B cell (primary cell): ENCODE data around the gene QSOX2. TPM values are rescaled to one million over a fixed set of nuclear protein-coding genes. Genes with fewer than 3 reads are reported as not detected.

Source experiments
- ATAC-seq: fragments of 200-7000 bp; cut with Tn5 transposase; one replicate; pipeline ENCODE4 v1.10.0; 2021; ENCODE audit warnings: low read depth, mild to moderate bottlenecking, moderate number of reproducible peaks, moderate library complexity
- CTCF ChIA-PET: fragments of 350-600 bp; sonication (Branson Sonifier 250); formaldehyde crosslinking; loops from one replicate; lab custom pipeline; 2021; ENCODE audit warnings: antibody characterized with exemption, inconsistent platforms; lab: Charles Lee
- POLR2A ChIA-PET: fragments of 350-600 bp; sonication (Branson Sonifier 250); formaldehyde crosslinking; loops from one replicate; lab custom pipeline; 2021; ENCODE audit warnings: antibody characterized with exemption; lab: Charles Lee
- DNase-seq: peaks from one replicate; pipeline ENCODE4 v3.0.0; 2013
- H2AFZ ChIP-seq: 2 replicates; pipeline ENCODE4 v1.6.1; 2012; ENCODE audit warnings: mild to moderate bottlenecking, low read depth, low read length; ENCODE audit not compliant: insufficient read depth, poor library complexity, severe bottlenecking
- H3K27ac ChIP-seq, 2 donors: 1 replicate in 1 of 2; 2 replicates in 1 of 2; pipeline ENCODE4 v1.5.1; 2012 to 2013; ENCODE audit warnings: low read length in 2 of 2, mild to moderate bottlenecking in 2 of 2, moderate library complexity in 1 of 2
- H3K27me3 ChIP-seq, 4 experiments: fragments of 200-600 bp in 1 of 4; sonication (generic) in 1 of 4; replicated peaks in 1 of 4; 1 replicate in 2 of 4; 2 replicates in 2 of 4; pipeline versions ENCODE4 v1.6.1 to v1.7.0; 2013 to 2016; ENCODE audit warnings: low read length in 3 of 4, mild to moderate bottlenecking in 2 of 4, mixed read lengths in 1 of 4, moderate library complexity in 1 of 4; ENCODE audit not compliant: insufficient read depth in 4 of 4, control insufficient read depth in 3 of 4; ENCODE audit errors: control extremely low read depth in 1 of 4
- H3K36me3 ChIP-seq, 2 experiments: replicated peaks in 1 of 2; 1 replicate in 1 of 2; 2 replicates in 1 of 2; pipeline versions ENCODE4 v1.6.1 to v1.7.1; 2013; ENCODE audit warnings: low read length in 1 of 2; ENCODE audit not compliant: insufficient read depth in 2 of 2, control insufficient read depth in 1 of 2; ENCODE audit errors: control extremely low read depth in 1 of 2, extremely low read depth in 1 of 2
- H3K4me1 ChIP-seq, 2 donors: fragments of 200-600 bp in 1 of 2; sonication (generic) in 1 of 2; 1 replicate in 1 of 2; 2 replicates in 1 of 2; pipeline versions ENCODE4 v1.5.1 to v1.6.1; 2013 to 2017; ENCODE audit warnings: low read length in 2 of 2; ENCODE audit not compliant: control insufficient read depth in 2 of 2, insufficient read depth in 2 of 2
- H3K4me2 ChIP-seq: replicated peaks from 2 replicates; pipeline ENCODE3; 2012; ENCODE audit warnings: mild to moderate bottlenecking, low read depth, low read length; ENCODE audit not compliant: poor library complexity, severe bottlenecking
- H3K4me3 ChIP-seq, 5 experiments: fragments of 200-600 bp in 1 of 5; sonication (generic) in 1 of 5; 1 replicate in 3 of 5; 2 replicates in 2 of 5; pipeline versions ENCODE4 v1.5.1 to v1.7.0; 2011 to 2016; ENCODE audit warnings: low read length in 4 of 5, mild to moderate bottlenecking in 4 of 5, low read depth in 2 of 5, control low read depth in 1 of 5, moderate library complexity in 1 of 5; ENCODE audit not compliant: insufficient read depth in 1 of 5; ENCODE audit errors: control extremely low read depth in 1 of 5, extremely low read depth in 1 of 5
- H3K79me2 ChIP-seq: fragments of 200-600 bp; sonication (generic); one replicate; pipeline ENCODE4 v1.6.0; 2016; ENCODE audit warnings: low read length; ENCODE audit not compliant: control insufficient read depth, insufficient read depth
- H3K9ac ChIP-seq: fragments of 200-600 bp; sonication (generic); 2 replicates; pipeline ENCODE4 v1.6.1; 2017; ENCODE audit warnings: mild to moderate bottlenecking, low read length, moderate library complexity
- H3K9me3 ChIP-seq, 3 donors: one replicate each; pipeline versions ENCODE4 v1.6.1 to v1.7.1; 2013; ENCODE audit warnings: low read length in 2 of 3; ENCODE audit not compliant: control insufficient read depth in 2 of 3, insufficient read depth in 1 of 3; ENCODE audit errors: control extremely low read depth in 1 of 3
- H4K20me1 ChIP-seq: 2 replicates; pipeline ENCODE4 v1.6.0; 2012; ENCODE audit warnings: mild to moderate bottlenecking, low read length; ENCODE audit not compliant: insufficient read depth, control insufficient read depth, poor library complexity, severe bottlenecking
- H3K27ac Mint-ChIP-seq: one replicate; pipeline ENCODE4 v1.8.0; 2021; ENCODE audit warnings: mixed read lengths
- H3K27me3 Mint-ChIP-seq: one replicate; pipeline ENCODE4 v1.8.0; 2021; ENCODE audit warnings: mixed read lengths
- H3K4me1 Mint-ChIP-seq: one replicate; pipeline ENCODE4 v1.8.0; 2021; ENCODE audit warnings: mixed read lengths
- H3K4me3 Mint-ChIP-seq: one replicate; pipeline ENCODE4 v1.8.0; 2021; ENCODE audit warnings: mixed read lengths
- H3K9me3 Mint-ChIP-seq: one replicate; pipeline ENCODE4 v1.8.0; 2022; ENCODE audit warnings: mixed read lengths; ENCODE audit not compliant: insufficient read depth
- EZH2 ChIP-seq: IDR thresholded peaks from 2 replicates; pipeline ENCODE4 v1.6.1; 2012; ENCODE audit warnings: borderline replicate concordance, low read depth, mild to moderate bottlenecking, moderate library complexity, low read length; ENCODE audit not compliant: insufficient read depth, poor library complexity, severe bottlenecking
- WGBS: methylation state at CpG from one replicate; pipeline ENCODE4 v1.1.5; 2013; ENCODE audit warnings: missing lambda C conversion rate; ENCODE audit not compliant: insufficient coverage; 5-methylcytosine and 5-hydroxymethylcytosine counted together
- intact Hi-C: fragments of 100-400 bp; cut with micrococcal nuclease; formaldehyde crosslinking; loops from one replicate; pipeline ENCODE4 v1.10.0; 2022
- polyA plus RNA-seq: library from polyadenylated mRNA; depleted of rRNA; stranded (reverse); fragments of >200 nt; gene quantifications from 2 replicates; pipeline ENCODE4 v1.2.3, GENCODE V29; 2012
- total RNA-seq, 2 donors: library from RNA; stranded (reverse); fragments of 120-200 nt in 1 of 2; gene quantifications; 1 replicate in 1 of 2; 2 replicates in 1 of 2; pipeline versions ENCODE4 v1.2.3 to v1.2.4, GENCODE V29; 2013 to 2022
- TF ChIP-seq, protein P1 (sequence below): fragments of 200-600 bp; IDR thresholded peaks from one replicate; pipeline ENCODE4 v1.8.0; 2022; ENCODE audit warnings: antibody characterized with exemption, mild to moderate bottlenecking

QSOX2 gene
- total and polyA plus RNA-seq, 2 donors (not counting 1 experiment from before 2014, with no cell fraction given), result 62.9 to 139 TPM

DNA sequence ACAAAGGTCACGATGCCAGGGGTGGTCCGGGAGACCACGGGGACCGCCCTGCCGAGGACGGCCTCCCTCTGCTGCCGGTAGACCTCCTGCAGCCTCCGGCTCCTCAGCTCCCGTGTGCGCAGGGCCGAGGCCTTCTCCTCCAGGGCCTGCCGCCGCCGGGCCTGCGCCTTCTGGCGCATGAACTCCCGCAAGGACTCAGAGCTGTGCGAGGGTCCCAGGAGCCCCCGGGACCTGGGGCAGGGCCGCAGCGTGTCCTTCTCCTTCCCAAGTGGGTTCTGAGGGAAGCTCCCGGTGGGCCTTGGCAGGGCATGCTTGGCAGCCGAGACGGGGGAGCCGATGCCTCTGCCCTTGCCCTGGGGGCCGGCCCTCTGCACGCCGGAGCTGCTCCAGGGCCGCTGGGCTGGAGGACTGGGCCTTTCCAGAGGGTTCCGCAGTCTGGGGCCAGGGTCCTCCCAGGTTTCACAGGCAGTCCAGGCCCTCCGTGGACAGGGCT, 44.9 kb upstream of the QSOX2 start:
- no peak for DNase-seq
- Histone ChIP-seq H3K4me1 (no peaks in the 10 kb centered on the region), H3K27ac (no peak overlapping the region), H3K4me2 (no peak overlapping the region), H3K27me3 (peaks cover 0 to 3% (median 0%) of the 10 kb centered on the region in 4 experiments), H3K9me3 (peaks cover 0 to 5% (median 0%) of the 10 kb centered on the region in 3 donors), H3K36me3 (no peaks in the 10 kb centered on the region), H3K4me3 (no peak overlapping the region), H4K20me1 (no peaks in the 10 kb centered on the region), H2AFZ (no peak overlapping the region), H3K9ac (no peak overlapping the region), H3K79me2 (no peaks in the 10 kb centered on the region)
- intact Hi-C loops, result no loop called here
- CTCF ChIA-PET, result interaction anchor here (0.5 kb wide), 1 partner anchor 11 kb away, joined by 3 read pairs; no protein-coding TSS in a partner anchor
- Mint-ChIP-seq H3K27ac (no peak overlapping the region), H3K4me1 (no peaks in the 10 kb centered on the region), H3K27me3 (peaks cover 11% of the 10 kb centered on the region), H3K4me3 (no peak overlapping the region), H3K9me3 (no peaks in the 10 kb centered on the region)
- POLR2A ChIA-PET, result no interaction called here
- no peak for TF ChIP-seq EZH2
- TF ChIP-seq, protein P1, sequence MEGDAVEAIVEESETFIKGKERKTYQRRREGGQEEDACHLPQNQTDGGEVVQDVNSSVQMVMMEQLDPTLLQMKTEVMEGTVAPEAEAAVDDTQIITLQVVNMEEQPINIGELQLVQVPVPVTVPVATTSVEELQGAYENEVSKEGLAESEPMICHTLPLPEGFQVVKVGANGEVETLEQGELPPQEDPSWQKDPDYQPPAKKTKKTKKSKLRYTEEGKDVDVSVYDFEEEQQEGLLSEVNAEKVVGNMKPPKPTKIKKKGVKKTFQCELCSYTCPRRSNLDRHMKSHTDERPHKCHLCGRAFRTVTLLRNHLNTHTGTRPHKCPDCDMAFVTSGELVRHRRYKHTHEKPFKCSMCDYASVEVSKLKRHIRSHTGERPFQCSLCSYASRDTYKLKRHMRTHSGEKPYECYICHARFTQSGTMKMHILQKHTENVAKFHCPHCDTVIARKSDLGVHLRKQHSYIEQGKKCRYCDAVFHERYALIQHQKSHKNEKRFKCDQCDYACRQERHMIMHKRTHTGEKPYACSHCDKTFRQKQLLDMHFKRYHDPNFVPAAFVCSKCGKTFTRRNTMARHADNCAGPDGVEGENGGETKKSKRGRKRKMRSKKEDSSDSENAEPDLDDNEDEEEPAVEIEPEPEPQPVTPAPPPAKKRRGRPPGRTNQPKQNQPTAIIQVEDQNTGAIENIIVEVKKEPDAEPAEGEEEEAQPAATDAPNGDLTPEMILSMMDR, result no peak
- WGBS, result 95% methylated on average over 31 of the region's 31 CpGs
- ATAC-seq, result no peak

DNA sequence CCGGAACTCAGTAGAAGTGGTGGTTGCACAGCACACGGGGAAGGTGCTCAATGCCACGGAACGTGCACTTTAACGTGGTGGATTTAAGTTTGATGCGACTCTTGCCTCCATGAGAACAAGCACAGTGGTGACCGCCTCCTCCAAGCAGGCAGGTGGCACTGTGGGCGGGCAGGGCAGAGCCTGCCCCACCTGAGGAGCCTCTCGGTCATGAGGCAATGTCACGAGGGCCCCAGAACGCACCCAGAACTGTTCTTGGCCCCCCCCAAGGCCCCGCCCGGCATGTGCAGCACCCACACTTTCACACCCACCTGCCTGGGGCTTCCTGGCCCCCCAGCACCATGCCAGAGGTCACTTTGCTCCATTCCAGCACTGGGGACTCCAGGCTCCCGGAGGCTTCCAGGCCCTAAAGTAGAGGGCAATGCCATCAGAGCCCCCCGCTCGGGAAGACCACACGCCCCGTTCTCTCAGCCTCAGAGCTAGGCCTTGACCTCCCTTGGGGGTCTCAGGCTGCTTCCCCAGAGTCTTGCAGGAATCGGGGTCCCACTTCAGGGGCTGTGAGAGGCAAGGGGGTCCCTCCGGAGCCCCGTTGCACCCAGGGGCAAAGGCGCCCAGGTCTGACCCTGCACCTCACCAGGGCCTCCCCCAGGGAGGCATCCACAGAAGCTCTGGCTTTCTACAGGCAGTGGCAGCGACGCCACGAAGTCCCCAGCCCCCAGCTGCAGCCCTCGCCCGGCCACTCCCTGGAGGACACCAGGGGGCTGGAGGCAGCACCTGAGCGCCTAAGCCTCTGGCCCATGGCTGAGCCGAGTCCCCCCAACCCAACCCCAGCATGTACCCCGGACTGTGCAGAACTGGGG, 44.3 kb upstream of the QSOX2 start:
- 88% methylated on average over 30 of the region's 30 CpGs for WGBS
- no peaks in the 10 kb centered on the region for H3K9me3 Mint-ChIP-seq
- H3K9me3 ChIP-seq, result peaks cover 0 to 5% (median 0%) of the 10 kb centered on the region in 3 donors
- no peak overlapping the region for H3K4me3 ChIP-seq
- no peaks in the 10 kb centered on the region for H3K4me1 ChIP-seq
- POLR2A ChIA-PET, result no interaction called here
- no peak for TF ChIP-seq EZH2
- TF ChIP-seq, protein P1, result no peak
- no peak for DNase-seq
- CTCF ChIA-PET, result interaction anchor here (0.5 kb wide), 1 partner anchor 11 kb away, joined by 3 read pairs; no protein-coding TSS in a partner anchor
- no peaks in the 10 kb centered on the region for H3K4me1 Mint-ChIP-seq
- no peak overlapping the region for H3K9ac ChIP-seq
- H3K27ac ChIP-seq, result no peak overlapping the region
- intact Hi-C loops, result no loop called here
- no peak for ATAC-seq
- no peak overlapping the region for H3K4me2 ChIP-seq
- H4K20me1 ChIP-seq, result no peaks in the 10 kb centered on the region
- no peaks in the 10 kb centered on the region for H3K36me3 ChIP-seq
- H3K27me3 ChIP-seq, result peaks cover 0 to 3% (median 0%) of the 10 kb centered on the region in 4 experiments
- no peak overlapping the region for H2AFZ ChIP-seq
- no peak overlapping the region for H3K4me3 Mint-ChIP-seq
- peaks cover 11% of the 10 kb centered on the region for H3K27me3 Mint-ChIP-seq
- no peaks in the 10 kb centered on the region for H3K79me2 ChIP-seq
- H3K27ac Mint-ChIP-seq, result no peak overlapping the region
